ENCODE results near the gene LSM7. TPM values are rescaled to one million over a fixed set of nuclear protein-coding genes. Genes with fewer than 3 reads are reported as not detected.

LSM7 gene
- total RNA-seq, 1 donor from 2014 or later = 183 TPM

GRCh38 chr19:2325281-2326046 lies 2.9 kb downstream of the LSM7 start:
- peaks cover 40% of the 10 kb centered on the region for H3K4me1 Mint-ChIP-seq
- Histone ChIP-seq H3K9me3 (ENCODE audit: low read depth) (no peaks in the 10 kb centered on the region), H3K36me3 (no peaks in the 10 kb centered on the region), H3K4me3 (no peak overlapping the region), H3F3A (ENCODE audit: low read depth) (peaks cover 28% of the 10 kb centered on the region), H3K4me2 (no peak overlapping the region), H3K79me2 (ENCODE audit: low read depth) (peaks cover 41% of the 10 kb centered on the region), H3K27ac (peak overlapping the region; percentile 13), H2AFZ (replicated peaks) (no peak overlapping the region), H3K4me1 (peaks cover 10% of the 10 kb centered on the region), H3K27me3 (no peaks in the 10 kb centered on the region), H3K9ac (no peak overlapping the region), H4K20me1 (ENCODE audit: low read depth) (peaks cover 32% of the 10 kb centered on the region)
- peaks cover 3% of the 10 kb centered on the region for H3K36me3 Mint-ChIP-seq
- H3K9me3 Mint-ChIP-seq = no peaks in the 10 kb centered on the region
- peak overlapping the region; percentile 64 for H3K27ac Mint-ChIP-seq
- TF ChIP-seq EZH2 (IDR thresholded peaks at IDR 0.05) = no peak
- TF ChIP-seq, protein P1, sequence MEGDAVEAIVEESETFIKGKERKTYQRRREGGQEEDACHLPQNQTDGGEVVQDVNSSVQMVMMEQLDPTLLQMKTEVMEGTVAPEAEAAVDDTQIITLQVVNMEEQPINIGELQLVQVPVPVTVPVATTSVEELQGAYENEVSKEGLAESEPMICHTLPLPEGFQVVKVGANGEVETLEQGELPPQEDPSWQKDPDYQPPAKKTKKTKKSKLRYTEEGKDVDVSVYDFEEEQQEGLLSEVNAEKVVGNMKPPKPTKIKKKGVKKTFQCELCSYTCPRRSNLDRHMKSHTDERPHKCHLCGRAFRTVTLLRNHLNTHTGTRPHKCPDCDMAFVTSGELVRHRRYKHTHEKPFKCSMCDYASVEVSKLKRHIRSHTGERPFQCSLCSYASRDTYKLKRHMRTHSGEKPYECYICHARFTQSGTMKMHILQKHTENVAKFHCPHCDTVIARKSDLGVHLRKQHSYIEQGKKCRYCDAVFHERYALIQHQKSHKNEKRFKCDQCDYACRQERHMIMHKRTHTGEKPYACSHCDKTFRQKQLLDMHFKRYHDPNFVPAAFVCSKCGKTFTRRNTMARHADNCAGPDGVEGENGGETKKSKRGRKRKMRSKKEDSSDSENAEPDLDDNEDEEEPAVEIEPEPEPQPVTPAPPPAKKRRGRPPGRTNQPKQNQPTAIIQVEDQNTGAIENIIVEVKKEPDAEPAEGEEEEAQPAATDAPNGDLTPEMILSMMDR (IDR thresholded peaks at IDR 0.05) = no peak
- TF ChIP-seq EZH2phosphoT487 (IDR thresholded peaks at IDR 0.05) = no peak
- peaks cover 10% of the 10 kb centered on the region for H3K27me3 Mint-ChIP-seq (ENCODE audit: insufficient read depth, low read depth)
- DNase-seq (ENCODE audit: low spot score) = no peak
- peak overlapping the region; percentile 94 for H3K4me3 Mint-ChIP-seq

GRCh38 chr19:2324220-2324948 lies 4.0 kb downstream of the LSM7 start:
- no peaks in the 10 kb centered on the region for H3K36me3 ChIP-seq
- peaks cover 23% of the 10 kb centered on the region for H4K20me1 ChIP-seq (ENCODE audit: low read depth)

DNA sequence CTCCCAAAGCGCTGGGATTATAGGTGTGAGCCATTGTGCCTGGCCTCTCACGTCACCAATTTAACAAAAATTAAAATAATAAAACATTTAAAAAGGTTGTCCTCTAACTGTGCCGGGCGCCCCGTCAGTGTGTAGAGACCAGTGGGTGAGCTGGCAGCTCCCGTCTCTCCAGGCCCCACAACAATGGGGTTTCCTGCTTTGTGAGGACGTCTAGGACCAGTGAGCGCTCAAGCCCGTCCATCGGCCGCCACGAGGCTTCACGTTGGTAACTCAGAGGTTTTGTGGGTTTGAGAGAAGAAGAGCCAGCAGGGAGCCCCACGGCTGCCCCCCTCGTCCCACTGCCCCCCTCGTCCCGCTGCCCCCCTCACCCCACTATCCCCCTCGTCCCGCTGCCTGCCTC lies 4.7 kb downstream of the LSM7 start:
- DNase-seq (ENCODE audit: low spot score) = no peak
- H3K27ac ChIP-seq = no peak overlapping the region
- TF ChIP-seq, protein P1 (IDR thresholded peaks at IDR 0.05) = no peak
- TF ChIP-seq EZH2phosphoT487 (IDR thresholded peaks at IDR 0.05) = no peak
- no peak for TF ChIP-seq EZH2 (IDR thresholded peaks at IDR 0.05)
- H3K9me3 ChIP-seq (ENCODE audit: low read depth) = no peaks in the 10 kb centered on the region
- no peak overlapping the region for H3K27ac Mint-ChIP-seq
- H3K36me3 ChIP-seq = no peaks in the 10 kb centered on the region
- peaks cover 15% of the 10 kb centered on the region for H3F3A ChIP-seq (ENCODE audit: low read depth)
- H3K4me3 Mint-ChIP-seq = no peak overlapping the region
- peaks cover 28% of the 10 kb centered on the region for H3K4me1 Mint-ChIP-seq
- H3K36me3 Mint-ChIP-seq = peaks cover 3% of the 10 kb centered on the region
- no peaks in the 10 kb centered on the region for H3K4me1 ChIP-seq
- H3K9me3 Mint-ChIP-seq = no peaks in the 10 kb centered on the region
- H3K79me2 ChIP-seq (ENCODE audit: low read depth) = peaks cover 24% of the 10 kb centered on the region
- H2AFZ ChIP-seq (replicated peaks) = no peak overlapping the region
- no peak overlapping the region for H3K9ac ChIP-seq
- no peak overlapping the region for H3K4me2 ChIP-seq
- no peak overlapping the region for H3K4me3 ChIP-seq
- H4K20me1 ChIP-seq (ENCODE audit: low read depth) = peaks cover 17% of the 10 kb centered on the region
- H3K27me3 Mint-ChIP-seq (ENCODE audit: insufficient read depth, low read depth) = peaks cover 7% of the 10 kb centered on the region
- no peaks in the 10 kb centered on the region for H3K27me3 ChIP-seq

More at GRCh38 chr19:2324220-2324948, 4.0 kb downstream of the LSM7 start:
- Histone ChIP-seq H3K9me3 (ENCODE audit: low read depth) (no peaks in the 10 kb centered on the region), H3K27ac (no peak overlapping the region), H3K4me1 (no peaks in the 10 kb centered on the region), H3K4me2 (no peak overlapping the region), H3K79me2 (ENCODE audit: low read depth) (peaks cover 30% of the 10 kb centered on the region), H3K9ac (no peak overlapping the region), H3F3A (ENCODE audit: low read depth) (peaks cover 18% of the 10 kb centered on the region), H3K4me3 (no peak overlapping the region), H3K27me3 (no peaks in the 10 kb centered on the region), H2AFZ (replicated peaks) (no peak overlapping the region)
- peaks cover 9% of the 10 kb centered on the region for H3K27me3 Mint-ChIP-seq (ENCODE audit: insufficient read depth, low read depth)
- no peak overlapping the region for H3K27ac Mint-ChIP-seq
- no peaks in the 10 kb centered on the region for H3K9me3 Mint-ChIP-seq
- H3K4me1 Mint-ChIP-seq = peaks cover 31% of the 10 kb centered on the region
- peaks cover 3% of the 10 kb centered on the region for H3K36me3 Mint-ChIP-seq
- peak overlapping the region; percentile 67 for H3K4me3 Mint-ChIP-seq
- TF ChIP-seq EZH2phosphoT487 (IDR thresholded peaks at IDR 0.05) (no peak), EZH2 (IDR thresholded peaks at IDR 0.05) (no peak)
- TF ChIP-seq, protein P1 (IDR thresholded peaks at IDR 0.05) = no peak
- DNase-seq (ENCODE audit: low spot score) = no peak
